Measurements from ENCODE around the gene TP53.
A peak's percentile ranks its signal among the peaks of the same experiment; 100 is the strongest.

The TP53 gene

DNA sequence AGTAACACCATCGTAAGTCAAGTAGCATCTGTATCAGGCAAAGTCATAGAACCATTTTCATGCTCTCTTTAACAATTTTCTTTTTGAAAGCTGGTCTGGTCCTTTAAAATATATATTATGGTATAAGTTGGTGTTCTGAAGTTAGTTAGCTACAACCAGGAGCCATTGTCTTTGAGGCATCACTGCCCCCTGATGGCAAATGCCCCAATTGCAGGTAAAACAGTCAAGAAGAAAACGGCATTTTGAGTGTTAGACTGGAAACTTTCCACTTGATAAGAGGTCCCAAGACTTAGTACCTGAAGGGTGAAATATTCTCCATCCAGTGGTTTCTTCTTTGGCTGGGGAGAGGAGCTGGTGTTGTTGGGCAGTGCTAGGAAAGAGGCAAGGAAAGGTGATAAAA is 14.1 kb downstream of the TP53 start:
- DNase-seq, result peak; percentile 45

DNA sequence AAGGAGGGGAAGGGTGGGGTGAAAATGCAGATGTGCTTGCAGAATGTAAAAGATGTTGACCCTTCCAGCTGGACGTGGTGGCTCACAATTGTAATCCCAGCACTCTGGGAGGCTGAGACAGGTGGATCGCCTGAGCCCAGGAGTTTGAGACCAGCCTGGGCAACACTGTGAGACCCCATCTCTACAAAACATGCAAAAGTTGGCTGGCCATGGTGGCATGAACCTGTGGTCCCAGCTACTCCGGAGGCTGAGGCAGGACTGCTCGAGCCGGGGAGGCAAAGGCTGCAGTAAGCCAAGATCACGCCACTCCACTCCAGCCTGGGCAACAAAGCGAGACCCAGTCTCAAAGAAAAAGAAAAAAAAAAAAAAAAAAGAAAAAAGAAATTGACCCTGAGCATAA is 18.8 kb downstream of the TP53 start:
- no peak for DNase-seq

GRCh38 chr17:7667656-7668406 is 19.5 kb downstream of the TP53 start:
- DNase-seq, result no peak

GRCh38 chr17:7656958-7657609 is 30.2 kb downstream of the TP53 start:
- no peak for DNase-seq

DNA sequence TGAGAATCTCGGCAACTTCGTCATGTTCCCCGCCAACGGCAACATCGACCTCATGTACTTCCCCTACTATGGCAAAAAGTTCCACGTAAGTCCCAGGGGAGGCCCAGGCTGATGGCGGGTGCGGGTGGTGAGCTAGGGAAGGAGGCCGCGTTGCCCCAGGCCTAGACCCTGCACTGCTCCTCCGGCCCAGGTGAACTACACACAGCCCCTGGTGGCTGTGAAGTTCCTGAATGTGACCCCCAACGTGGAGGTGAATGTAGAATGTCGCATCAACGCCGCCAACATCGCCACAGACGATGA is 31.8 kb downstream of the TP53 start:
- DNase-seq, result no peak

DNA sequence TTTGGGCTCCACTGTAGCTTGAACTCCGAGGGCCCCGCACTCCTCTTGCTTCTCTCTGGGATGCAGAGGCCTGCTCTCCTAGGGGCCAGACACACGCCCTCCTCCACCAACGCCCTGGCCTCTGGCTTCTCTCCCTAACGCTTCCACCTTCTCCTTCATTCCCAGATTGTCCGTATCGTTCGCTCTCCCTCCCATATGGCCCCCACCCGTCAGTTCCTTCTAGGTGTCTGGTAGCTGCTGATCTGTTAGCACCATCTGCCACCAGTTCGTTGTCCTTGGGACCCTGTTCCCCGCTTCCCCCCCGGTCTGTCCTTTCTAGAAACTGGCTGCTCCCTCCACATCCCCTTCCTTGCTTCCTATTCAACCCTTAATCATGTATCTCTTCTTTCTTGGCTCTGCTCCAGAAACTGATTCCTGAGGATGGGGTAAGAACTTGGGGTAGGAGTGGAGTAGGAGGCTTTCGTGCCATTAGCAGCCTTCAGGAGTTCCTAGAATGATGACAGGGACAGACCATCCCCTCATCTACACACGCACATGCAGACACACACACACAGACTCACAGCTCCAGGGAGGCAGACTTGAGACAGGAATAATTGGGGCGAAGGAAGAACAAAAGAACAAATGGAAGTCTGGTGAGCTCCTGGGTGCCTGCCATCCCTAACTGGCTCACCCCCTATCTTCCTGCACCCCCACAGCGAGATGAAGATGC is 32.3 kb downstream of the TP53 start:
- no peak for DNase-seq

DNA sequence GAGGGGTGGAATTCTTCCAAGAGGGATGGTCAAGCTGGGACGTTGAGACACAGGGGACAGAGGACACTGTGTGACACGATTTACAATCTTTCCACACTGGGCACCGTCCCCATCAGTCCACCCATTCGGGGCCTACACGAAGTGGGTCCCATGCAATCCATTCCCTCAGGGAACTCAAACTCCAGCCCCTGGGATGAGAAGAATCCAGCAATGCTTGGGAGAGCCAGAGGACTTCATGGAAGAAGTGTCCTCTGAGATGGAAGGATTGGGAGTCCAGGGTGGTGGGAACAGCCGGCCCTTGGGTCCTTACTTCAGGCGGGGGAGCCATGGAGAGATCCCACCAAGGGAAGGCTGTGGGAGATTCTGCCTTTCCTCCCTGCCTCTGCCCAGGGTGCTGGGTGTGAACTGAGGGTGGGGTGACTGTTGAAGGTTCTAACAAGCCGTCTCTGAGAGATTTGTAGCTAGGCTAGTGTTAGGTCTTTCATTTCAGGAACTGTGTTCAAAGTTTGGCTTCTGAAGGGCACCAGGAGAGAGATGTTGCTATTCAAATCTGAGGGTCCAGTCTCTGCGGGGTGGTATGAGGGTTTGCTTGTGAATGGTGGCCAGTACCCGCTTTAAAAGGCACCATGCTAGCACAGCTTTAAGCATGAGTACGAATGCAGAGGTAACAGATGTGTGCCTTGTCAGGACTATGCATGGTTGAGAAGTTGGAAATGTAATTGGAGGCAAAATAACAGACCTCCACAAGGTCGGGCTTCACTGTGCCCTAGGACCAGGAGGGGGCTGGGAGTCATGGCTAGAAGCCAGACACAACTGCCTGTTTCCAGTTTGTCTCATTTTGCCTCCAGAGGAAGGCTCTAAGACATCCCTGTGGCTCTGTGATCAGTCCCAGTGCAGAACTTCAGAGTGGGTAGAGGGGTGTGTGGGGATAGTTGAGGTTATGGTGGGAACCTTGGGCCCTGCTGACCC is 34.6 kb downstream of the TP53 start:
- DNase-seq, result no peak

GRCh38 chr17:7651665-7652387 is 35.5 kb downstream of the TP53 start:
- no peak for DNase-seq

- DNase-seq, result no peak
These were observed 36.1 kb downstream of the TP53 start for GRCh38 chr17:7651097-7651664.

DNA sequence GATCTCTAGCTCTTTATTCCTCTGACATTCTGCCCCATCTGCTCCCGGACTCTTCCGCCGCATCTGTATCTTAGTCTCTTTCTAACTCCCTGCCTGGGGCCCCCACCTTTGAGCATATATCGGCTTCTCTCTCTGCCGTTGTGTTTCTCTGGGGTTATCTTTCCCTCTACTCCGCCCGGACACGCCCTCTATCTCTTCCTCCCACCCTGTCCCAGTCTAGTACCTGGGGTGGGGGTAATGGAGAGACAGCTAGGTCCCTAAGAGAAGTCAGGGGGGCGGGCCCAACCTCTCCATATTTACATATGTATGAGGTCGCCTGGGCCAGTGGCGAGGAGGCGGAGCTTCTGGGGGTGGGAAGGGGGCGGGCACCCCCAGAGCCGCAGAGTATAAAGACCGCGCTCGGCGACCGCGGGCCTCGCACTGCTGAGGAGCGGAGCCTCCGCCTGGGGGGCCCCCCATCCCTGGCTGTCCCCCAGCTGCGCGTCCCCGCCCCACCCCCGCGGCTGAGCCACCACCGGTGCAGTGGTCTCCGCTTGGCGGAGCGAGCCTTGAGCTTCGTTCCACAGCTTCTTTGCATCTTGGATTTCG is 36.7 kb downstream of the TP53 start, which contains the start of gene ATP1B2:
Gene ATP1B2 (plus strand): TSS at position 418 of the 588 bp plus-strand sequence. CDS start 593 bp downstream, outside the sequence.
- peak; percentile 79 for DNase-seq

- no peak for DNase-seq
These were observed 40.3 kb downstream of the TP53 start for GRCh38 chr17:7647018-7647417.

DNA sequence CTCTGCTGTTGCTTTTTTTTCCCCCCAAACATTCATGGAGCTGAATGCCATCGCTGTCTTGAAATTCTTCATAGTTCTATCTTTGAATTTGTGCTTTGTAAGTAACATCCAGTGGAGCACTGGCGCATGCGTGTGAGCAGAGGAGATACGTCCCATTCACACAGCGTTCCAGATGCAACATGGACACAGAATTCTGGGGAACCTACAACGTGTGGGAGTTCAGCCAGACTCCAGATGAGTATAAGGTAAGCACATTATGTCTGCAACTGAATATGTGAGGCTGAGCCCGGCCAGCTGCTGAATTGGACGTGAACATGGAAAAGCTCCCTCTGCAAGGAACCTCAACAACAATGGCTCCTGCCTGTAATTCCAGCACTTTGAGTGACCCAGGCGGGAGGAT is 40.8 kb downstream of the TP53 start:
- no peak for DNase-seq

- DNase-seq, result no peak
These were observed 42.5 kb downstream of the TP53 start for GRCh38 chr17:7644775-7645174.

- DNase-seq, result peak; percentile 34
These were observed 45.7 kb downstream of the TP53 start for GRCh38 chr17:7641635-7642034.

DNA sequence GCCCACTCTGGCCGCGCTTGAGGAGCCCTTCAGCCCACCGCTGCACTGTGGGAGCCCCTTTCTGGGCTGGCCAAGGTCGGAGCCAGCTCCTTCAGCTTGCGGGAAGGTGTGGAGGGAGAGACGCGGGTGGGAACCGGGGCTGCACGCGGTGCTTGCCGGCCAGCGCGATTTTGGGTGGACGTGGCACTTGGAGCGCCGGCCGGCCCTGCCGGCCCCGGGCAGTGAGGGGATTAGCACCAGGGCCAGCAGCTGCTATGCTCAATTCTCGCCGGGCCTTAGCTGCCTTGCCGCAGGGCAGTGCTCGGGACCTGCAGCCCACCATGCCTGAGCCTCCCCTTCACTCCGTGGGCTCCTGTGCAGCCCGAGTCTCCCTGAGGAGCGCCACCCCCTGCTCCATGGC is 46.5 kb downstream of the TP53 start:
- no peak for DNase-seq

- DNase-seq, result no peak
These were observed 51.1 kb downstream of the TP53 start for GRCh38 chr17:7636163-7636562.

- DNase-seq, result no peak
These were observed 52.9 kb downstream of the TP53 start for GRCh38 chr17:7634384-7634783.

- no peak for DNase-seq
These were observed 54.2 kb downstream of the TP53 start for GRCh38 chr17:7633093-7633492.

DNA sequence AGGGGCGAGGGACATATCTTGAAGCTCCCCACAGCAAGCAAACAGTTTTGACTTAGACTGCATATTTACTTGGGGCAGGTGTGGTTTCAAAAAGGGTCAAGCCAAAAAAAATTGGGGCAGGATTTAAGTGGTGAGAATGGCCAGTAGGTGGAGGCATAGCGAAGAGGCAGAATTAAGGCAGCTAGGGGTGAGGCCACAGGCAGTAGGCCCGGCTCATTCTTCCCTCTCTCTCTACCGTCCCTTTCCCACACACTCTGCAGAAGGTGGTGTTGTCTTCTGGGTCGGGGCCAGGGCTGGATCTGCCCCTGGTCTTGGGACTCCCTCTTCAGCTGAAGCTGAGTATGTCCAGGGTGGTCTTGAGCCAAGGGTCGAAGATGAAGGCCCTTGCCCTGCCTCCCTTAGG is 54.8 kb downstream of the TP53 start:
- DNase-seq, result peak; percentile 57

GRCh38 chr17:7631398-7632380 is 55.6 kb downstream of the TP53 start:
- no peak for DNase-seq
